Liver (tissue), 9 donors: Measurements from ENCODE around the gene DCTN5. TPM values are rescaled to one million over a fixed set of nuclear protein-coding genes. Genes with fewer than 3 reads are reported as not detected.

Source experiments
- DNase-seq: peaks from one replicate; pipeline ENCODE4 v3.0.0-alpha.2; 2017; ENCODE audit warnings: low spot score
- H3K27ac ChIP-seq, 2 donors: one replicate each; pipeline ENCODE4 v1.7.0; 2013; ENCODE audit warnings: inconsistent platforms in 2 of 2, low read length in 2 of 2, control low read depth in 1 of 2, low read depth in 1 of 2, mild to moderate bottlenecking in 1 of 2
- H3K27me3 ChIP-seq, 4 donors: one replicate each; pipeline versions ENCODE4 v1.6.1 to v1.7.0; 2013; ENCODE audit warnings: low read length in 3 of 4, inconsistent platforms in 1 of 4, mild to moderate bottlenecking in 1 of 4, moderate library complexity in 1 of 4; ENCODE audit not compliant: control insufficient read depth in 4 of 4, insufficient read depth in 4 of 4
- H3K36me3 ChIP-seq, 4 donors: one replicate each; pipeline versions ENCODE4 v1.6.1 to v1.7.0; 2013; ENCODE audit warnings: low read length in 3 of 4, mild to moderate bottlenecking in 3 of 4, low read depth in 1 of 4, moderate library complexity in 1 of 4; ENCODE audit not compliant: control insufficient read depth in 4 of 4, insufficient read depth in 3 of 4
- H3K4me1 ChIP-seq, 4 donors: one replicate each; pipeline versions ENCODE4 v1.6.1 to v1.7.0; 2013; ENCODE audit warnings: low read length in 3 of 4, mild to moderate bottlenecking in 3 of 4, moderate library complexity in 1 of 4; ENCODE audit not compliant: control insufficient read depth in 4 of 4, insufficient read depth in 4 of 4
- H3K4me3 ChIP-seq, 3 donors: one replicate each; pipeline versions ENCODE4 v1.6.1 to v1.7.0; 2013; ENCODE audit warnings: low read length in 3 of 3, control low read depth in 1 of 3, low read depth in 1 of 3, mild to moderate bottlenecking in 1 of 3
- H3K9ac ChIP-seq, 2 donors: one replicate each; pipeline ENCODE4 v1.7.0; 2013; ENCODE audit warnings: low read length in 2 of 2, mild to moderate bottlenecking in 2 of 2, moderate library complexity in 2 of 2, control low read depth in 1 of 2, low read depth in 1 of 2
- H3K9me3 ChIP-seq, 4 donors: one replicate each; pipeline versions ENCODE4 v1.6.1 to v1.7.0; 2013; ENCODE audit warnings: low read length in 3 of 4; ENCODE audit not compliant: control insufficient read depth in 4 of 4
- ATF3 ChIP-seq: IDR thresholded peaks from 2 replicates; pipeline ENCODE4 v1.6.1; 2016; ENCODE audit warnings: antibody characterized with exemption
- EGR1 ChIP-seq, 2 donors: IDR thresholded peaks; 2 replicates each; pipeline ENCODE4 v1.6.1; 2016 to 2018; ENCODE audit warnings: antibody characterized with exemption in 2 of 2, low read depth in 2 of 2
- FOXA1 ChIP-seq: IDR thresholded peaks from 2 replicates; pipeline ENCODE4 v1.6.1; 2016; ENCODE audit warnings: antibody characterized with exemption
- FOXA2 ChIP-seq: IDR thresholded peaks from 2 replicates; pipeline ENCODE4 v1.6.1; 2016; ENCODE audit warnings: antibody characterized with exemption
- GABPA ChIP-seq, 2 donors: IDR thresholded peaks in 1 of 2; conservative IDR thresholded peaks in 1 of 2; 2 replicates each; pipeline ENCODE4 v1.6.1; 2016; ENCODE audit warnings: antibody characterized with exemption in 2 of 2, mild to moderate bottlenecking in 1 of 2, moderate library complexity in 1 of 2
- HNF4A ChIP-seq, 2 donors: conservative IDR thresholded peaks; 2 replicates each; pipeline ENCODE4 v1.6.1; 2016; ENCODE audit warnings: antibody characterized with exemption in 2 of 2, mild to moderate bottlenecking in 2 of 2
- HNF4G ChIP-seq: IDR thresholded peaks from 2 replicates; pipeline ENCODE4 v1.6.1; 2016; ENCODE audit warnings: antibody characterized with exemption
- JUND ChIP-seq, 2 donors: IDR thresholded peaks; 2 replicates each; pipeline ENCODE4 v1.6.1; 2016; ENCODE audit warnings: antibody characterized with exemption in 2 of 2
- MAX ChIP-seq: IDR thresholded peaks from 2 replicates; pipeline ENCODE4 v1.6.1; 2016; ENCODE audit warnings: antibody characterized with exemption
- NR2F2 ChIP-seq: IDR thresholded peaks from 2 replicates; pipeline ENCODE4 v1.6.1; 2016; ENCODE audit warnings: antibody characterized with exemption
- RAD21 ChIP-seq, 2 donors: IDR thresholded peaks; 2 replicates each; pipeline ENCODE4 v1.6.1; 2016; ENCODE audit warnings: antibody characterized with exemption in 2 of 2, mild to moderate bottlenecking in 2 of 2
- RXRA ChIP-seq, 2 donors: IDR thresholded peaks; 2 replicates each; pipeline ENCODE4 v1.6.1; 2017 to 2018; ENCODE audit warnings: antibody characterized with exemption in 2 of 2, mild to moderate bottlenecking in 1 of 2
- SP1 ChIP-seq: IDR thresholded peaks from 2 replicates; pipeline ENCODE4 v1.6.1; 2018; ENCODE audit warnings: antibody characterized with exemption, mild to moderate bottlenecking
- TAF1 ChIP-seq: conservative IDR thresholded peaks from 2 replicates; pipeline ENCODE4 v1.6.1; 2016; ENCODE audit warnings: antibody characterized with exemption, mild to moderate bottlenecking
- YY1 ChIP-seq: IDR thresholded peaks from 2 replicates; pipeline ENCODE4 v1.6.1; 2016; ENCODE audit warnings: antibody characterized with exemption, mild to moderate bottlenecking
- WGBS: extraction: QIAGEN DNeasy Blood & Tissue Kit; methylation state at CpG from one replicate; pipeline ENCODE4 v1.1.7; 2013; 5-methylcytosine and 5-hydroxymethylcytosine counted together
- polyA plus RNA-seq, 2 donors: library from polyadenylated mRNA; stranded (reverse) in 1 of 2; unstranded in 1 of 2; fragments of 200-250 nt in 1 of 2; fragments of >200 nt in 1 of 2; fragmentation: Nextera tagmentation in 1 of 2; extraction: Ambion mirVana in 1 of 2; gene quantifications; one replicate each; pipeline versions ENCODE4 v1.2.1 to v1.2.3, GENCODE V29; 2013 to 2015
- total RNA-seq, 2 donors: library from RNA; depleted of rRNA; stranded (reverse); fragments of >200 nt; gene quantifications; one replicate each; pipeline ENCODE4 v1.2.3, GENCODE V29; 2014
- TF ChIP-seq, protein P1 (sequence below): IDR thresholded peaks from 2 replicates; pipeline ENCODE4 v1.6.1; 2016; ENCODE audit warnings: antibody characterized with exemption
- TF ChIP-seq, protein P2 (sequence below): fragments of 150-350 bp; IDR thresholded peaks from 2 replicates; pipeline ENCODE4 v1.5.1; 2017; ENCODE audit warnings: improper control_type of control experiment, low read depth, low read length; ENCODE audit not compliant: missing input control
- TF ChIP-seq, protein P3 (sequence below): IDR thresholded peaks from 2 replicates; pipeline ENCODE4 v1.6.1; 2016; ENCODE audit warnings: antibody characterized with exemption, mild to moderate bottlenecking
- donor health status: healthy.
- donor health status: healthy.
- donor health status: healthy.
- donor health status: healthy.
- donor health status: healthy.

Gene DCTN5
- total and polyA plus RNA-seq, 4 donors, result 8.3 to 20.9 (median 16.0) TPM

DNA sequence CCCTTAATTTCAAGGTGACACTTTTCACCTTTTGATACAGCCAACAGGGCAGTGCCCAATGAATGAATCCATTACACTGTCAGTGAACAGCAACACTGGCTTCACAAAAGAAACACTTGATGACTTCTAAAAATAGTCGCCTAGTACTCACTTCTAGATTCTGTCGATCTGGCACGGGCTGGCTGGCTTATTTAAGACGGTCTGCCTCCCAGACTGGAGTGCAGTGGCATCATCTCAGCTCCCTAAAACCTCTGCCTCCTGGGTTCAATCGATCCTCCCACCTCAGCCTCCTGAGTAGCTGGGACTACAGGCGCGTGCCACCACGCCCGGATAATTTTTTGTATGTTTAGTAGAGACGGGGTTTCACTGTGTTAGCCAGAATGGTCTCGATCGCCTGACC, 47.1 kb upstream of the DCTN5 start:
- 98% methylated on average over 12 of the region's 12 CpGs for WGBS
- H3K9me3 ChIP-seq, result no peaks in the 10 kb centered on the region
- no peak overlapping the region for H3K9ac ChIP-seq
- H3K27me3 ChIP-seq, result no peaks in the 10 kb centered on the region
- H3K4me1 ChIP-seq, result peaks cover 3 to 17% (median 13%) of the 10 kb centered on the region in 4 donors
- DNase-seq, result no peak
- no peak overlapping the region for H3K4me3 ChIP-seq
- TF ChIP-seq SP1 (no peak), HNF4A (conservative IDR thresholded peaks at IDR 0.05) (no peak), NR2F2 (no peak), YY1 (no peak), RAD21 (IDR thresholded peaks at IDR 0.05) (no peak), TAF1 (no peak), RXRA (IDR thresholded peaks at IDR 0.05) (no peak), FOXA1 (no peak), MAX (no peak), ATF3 (no peak), HNF4G (no peak), FOXA2 (no peak), JUND (IDR thresholded peaks at IDR 0.05) (no peak), EGR1 (IDR thresholded peaks at IDR 0.05; ENCODE audit: low read depth in 2 of 2) (no peak), GABPA (IDR thresholded peaks at IDR 0.05 in 1 of 2, conservative IDR thresholded peaks at IDR 0.05 in 1 of 2) (no peak)
- TF ChIP-seq, protein P1, sequence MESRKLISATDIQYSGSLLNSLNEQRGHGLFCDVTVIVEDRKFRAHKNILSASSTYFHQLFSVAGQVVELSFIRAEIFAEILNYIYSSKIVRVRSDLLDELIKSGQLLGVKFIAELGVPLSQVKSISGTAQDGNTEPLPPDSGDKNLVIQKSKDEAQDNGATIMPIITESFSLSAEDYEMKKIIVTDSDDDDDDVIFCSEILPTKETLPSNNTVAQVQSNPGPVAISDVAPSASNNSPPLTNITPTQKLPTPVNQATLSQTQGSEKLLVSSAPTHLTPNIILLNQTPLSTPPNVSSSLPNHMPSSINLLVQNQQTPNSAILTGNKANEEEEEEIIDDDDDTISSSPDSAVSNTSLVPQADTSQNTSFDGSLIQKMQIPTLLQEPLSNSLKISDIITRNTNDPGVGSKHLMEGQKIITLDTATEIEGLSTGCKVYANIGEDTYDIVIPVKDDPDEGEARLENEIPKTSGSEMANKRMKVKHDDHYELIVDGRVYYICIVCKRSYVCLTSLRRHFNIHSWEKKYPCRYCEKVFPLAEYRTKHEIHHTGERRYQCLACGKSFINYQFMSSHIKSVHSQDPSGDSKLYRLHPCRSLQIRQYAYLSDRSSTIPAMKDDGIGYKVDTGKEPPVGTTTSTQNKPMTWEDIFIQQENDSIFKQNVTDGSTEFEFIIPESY, result no peak
- TF ChIP-seq, protein P2, sequence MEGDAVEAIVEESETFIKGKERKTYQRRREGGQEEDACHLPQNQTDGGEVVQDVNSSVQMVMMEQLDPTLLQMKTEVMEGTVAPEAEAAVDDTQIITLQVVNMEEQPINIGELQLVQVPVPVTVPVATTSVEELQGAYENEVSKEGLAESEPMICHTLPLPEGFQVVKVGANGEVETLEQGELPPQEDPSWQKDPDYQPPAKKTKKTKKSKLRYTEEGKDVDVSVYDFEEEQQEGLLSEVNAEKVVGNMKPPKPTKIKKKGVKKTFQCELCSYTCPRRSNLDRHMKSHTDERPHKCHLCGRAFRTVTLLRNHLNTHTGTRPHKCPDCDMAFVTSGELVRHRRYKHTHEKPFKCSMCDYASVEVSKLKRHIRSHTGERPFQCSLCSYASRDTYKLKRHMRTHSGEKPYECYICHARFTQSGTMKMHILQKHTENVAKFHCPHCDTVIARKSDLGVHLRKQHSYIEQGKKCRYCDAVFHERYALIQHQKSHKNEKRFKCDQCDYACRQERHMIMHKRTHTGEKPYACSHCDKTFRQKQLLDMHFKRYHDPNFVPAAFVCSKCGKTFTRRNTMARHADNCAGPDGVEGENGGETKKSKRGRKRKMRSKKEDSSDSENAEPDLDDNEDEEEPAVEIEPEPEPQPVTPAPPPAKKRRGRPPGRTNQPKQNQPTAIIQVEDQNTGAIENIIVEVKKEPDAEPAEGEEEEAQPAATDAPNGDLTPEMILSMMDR, result no peak
- TF ChIP-seq, protein P3, sequence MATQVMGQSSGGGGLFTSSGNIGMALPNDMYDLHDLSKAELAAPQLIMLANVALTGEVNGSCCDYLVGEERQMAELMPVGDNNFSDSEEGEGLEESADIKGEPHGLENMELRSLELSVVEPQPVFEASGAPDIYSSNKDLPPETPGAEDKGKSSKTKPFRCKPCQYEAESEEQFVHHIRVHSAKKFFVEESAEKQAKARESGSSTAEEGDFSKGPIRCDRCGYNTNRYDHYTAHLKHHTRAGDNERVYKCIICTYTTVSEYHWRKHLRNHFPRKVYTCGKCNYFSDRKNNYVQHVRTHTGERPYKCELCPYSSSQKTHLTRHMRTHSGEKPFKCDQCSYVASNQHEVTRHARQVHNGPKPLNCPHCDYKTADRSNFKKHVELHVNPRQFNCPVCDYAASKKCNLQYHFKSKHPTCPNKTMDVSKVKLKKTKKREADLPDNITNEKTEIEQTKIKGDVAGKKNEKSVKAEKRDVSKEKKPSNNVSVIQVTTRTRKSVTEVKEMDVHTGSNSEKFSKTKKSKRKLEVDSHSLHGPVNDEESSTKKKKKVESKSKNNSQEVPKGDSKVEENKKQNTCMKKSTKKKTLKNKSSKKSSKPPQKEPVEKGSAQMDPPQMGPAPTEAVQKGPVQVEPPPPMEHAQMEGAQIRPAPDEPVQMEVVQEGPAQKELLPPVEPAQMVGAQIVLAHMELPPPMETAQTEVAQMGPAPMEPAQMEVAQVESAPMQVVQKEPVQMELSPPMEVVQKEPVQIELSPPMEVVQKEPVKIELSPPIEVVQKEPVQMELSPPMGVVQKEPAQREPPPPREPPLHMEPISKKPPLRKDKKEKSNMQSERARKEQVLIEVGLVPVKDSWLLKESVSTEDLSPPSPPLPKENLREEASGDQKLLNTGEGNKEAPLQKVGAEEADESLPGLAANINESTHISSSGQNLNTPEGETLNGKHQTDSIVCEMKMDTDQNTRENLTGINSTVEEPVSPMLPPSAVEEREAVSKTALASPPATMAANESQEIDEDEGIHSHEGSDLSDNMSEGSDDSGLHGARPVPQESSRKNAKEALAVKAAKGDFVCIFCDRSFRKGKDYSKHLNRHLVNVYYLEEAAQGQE, result no peak
- no peak overlapping the region for H3K27ac ChIP-seq
- H3K36me3 ChIP-seq, result peaks cover 1 to 37% (median 28%) of the 10 kb centered on the region in 4 donors
